HFFc6 (cell line): Measurements from ENCODE around the gene LILRB4. TPM values are rescaled to one million over a fixed set of nuclear protein-coding genes. Genes with fewer than 3 reads are reported as not detected.

Experiments used
- DNase-seq: peaks from one replicate; pipeline ENCODE4 v3.0.0-alpha.2; 2018
- H3K27ac Mint-ChIP-seq: 2 replicates; pipeline ENCODE4 v1.8.0; 2020; ENCODE audit warnings: mild to moderate bottlenecking, mixed read lengths
- H3K27me3 Mint-ChIP-seq: 2 replicates; pipeline ENCODE4 v1.8.0; 2021; ENCODE audit warnings: mild to moderate bottlenecking, moderate library complexity, mixed read lengths; ENCODE audit not compliant: insufficient read depth
- H3K36me3 Mint-ChIP-seq: 2 replicates; pipeline ENCODE4 v1.8.0; 2021; ENCODE audit warnings: low read depth, mixed read lengths
- H3K4me1 Mint-ChIP-seq: 2 replicates; pipeline ENCODE4 v1.8.0; 2020; ENCODE audit warnings: low read depth, mixed read lengths
- H3K4me3 Mint-ChIP-seq: 2 replicates; pipeline ENCODE4 v1.8.0; 2020; ENCODE audit warnings: mild to moderate bottlenecking, moderate library complexity, mixed read lengths
- H3K9me3 Mint-ChIP-seq: 2 replicates; pipeline ENCODE4 v1.8.0; 2020; ENCODE audit warnings: mild to moderate bottlenecking, mixed read lengths
- long read RNA-seq: library from polyadenylated mRNA; unstranded; transcript quantifications from one replicate; pipeline ENCODE4 v2.0.0, GENCODE V29; 2019
- total RNA-seq, 6 experiments: library from RNA; stranded (reverse); fragmentation: NEBNext Ultra II Directional; extraction: Animal tissue kit (Norgen Biotek cat#: 25700); gene quantifications; 2 replicates in 1 of 6; 3 replicates in 5 of 6; pipeline ENCODE4 v1.2.3, GENCODE V29; 2021
- TF ChIP-seq, protein P1 (sequence below): fragments of 200-600 bp; sonication (generic); IDR thresholded peaks from 2 replicates; pipeline ENCODE4 v1.5.0; 2021; ENCODE audit warnings: antibody characterized with exemption, mild to moderate bottlenecking

The LILRB4 gene
- total RNA-seq, result not detected
- long read RNA-seq, result 0 reads

DNA sequence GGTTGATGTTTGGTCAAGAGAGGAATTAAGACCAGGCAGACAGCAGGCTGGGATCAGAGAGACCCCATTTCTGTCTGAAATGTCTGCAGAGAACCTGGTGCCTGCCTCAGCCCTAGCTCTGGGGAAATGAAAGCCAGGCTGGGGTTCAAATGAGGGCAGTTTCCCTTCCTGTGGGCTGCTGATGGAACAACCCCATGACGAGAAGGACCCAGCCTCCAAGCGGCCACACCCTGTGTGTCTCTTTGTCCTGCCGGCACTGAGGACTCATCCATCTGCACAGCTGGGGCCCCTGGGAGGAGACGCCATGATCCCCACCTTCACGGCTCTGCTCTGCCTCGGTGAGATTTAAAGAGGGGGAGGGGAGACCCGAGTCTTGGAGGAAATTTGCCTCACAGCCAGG is at the start of gene LILRB4:
Gene LILRB4 (plus strand): TSS at position 256 of the 400 bp plus-strand sequence. CDS start 49 bp downstream, at position 305.
- DNase-seq, result no peak
- peaks cover 41% of the 10 kb centered on the region for H3K9me3 Mint-ChIP-seq
- no peaks in the 10 kb centered on the region for H3K4me1 Mint-ChIP-seq
- 0 out of 2 replicates have a peak, but pooled peaks cover 1% of the 10 kb centered on the region for H3K27me3 Mint-ChIP-seq
- no peaks in the 10 kb centered on the region for H3K36me3 Mint-ChIP-seq
- TF ChIP-seq, protein P1, sequence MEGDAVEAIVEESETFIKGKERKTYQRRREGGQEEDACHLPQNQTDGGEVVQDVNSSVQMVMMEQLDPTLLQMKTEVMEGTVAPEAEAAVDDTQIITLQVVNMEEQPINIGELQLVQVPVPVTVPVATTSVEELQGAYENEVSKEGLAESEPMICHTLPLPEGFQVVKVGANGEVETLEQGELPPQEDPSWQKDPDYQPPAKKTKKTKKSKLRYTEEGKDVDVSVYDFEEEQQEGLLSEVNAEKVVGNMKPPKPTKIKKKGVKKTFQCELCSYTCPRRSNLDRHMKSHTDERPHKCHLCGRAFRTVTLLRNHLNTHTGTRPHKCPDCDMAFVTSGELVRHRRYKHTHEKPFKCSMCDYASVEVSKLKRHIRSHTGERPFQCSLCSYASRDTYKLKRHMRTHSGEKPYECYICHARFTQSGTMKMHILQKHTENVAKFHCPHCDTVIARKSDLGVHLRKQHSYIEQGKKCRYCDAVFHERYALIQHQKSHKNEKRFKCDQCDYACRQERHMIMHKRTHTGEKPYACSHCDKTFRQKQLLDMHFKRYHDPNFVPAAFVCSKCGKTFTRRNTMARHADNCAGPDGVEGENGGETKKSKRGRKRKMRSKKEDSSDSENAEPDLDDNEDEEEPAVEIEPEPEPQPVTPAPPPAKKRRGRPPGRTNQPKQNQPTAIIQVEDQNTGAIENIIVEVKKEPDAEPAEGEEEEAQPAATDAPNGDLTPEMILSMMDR, result no peak
- no peak within 1 kb of the TSS for H3K4me3 Mint-ChIP-seq
- no peak within 1 kb of the TSS for H3K27ac Mint-ChIP-seq

DNA sequence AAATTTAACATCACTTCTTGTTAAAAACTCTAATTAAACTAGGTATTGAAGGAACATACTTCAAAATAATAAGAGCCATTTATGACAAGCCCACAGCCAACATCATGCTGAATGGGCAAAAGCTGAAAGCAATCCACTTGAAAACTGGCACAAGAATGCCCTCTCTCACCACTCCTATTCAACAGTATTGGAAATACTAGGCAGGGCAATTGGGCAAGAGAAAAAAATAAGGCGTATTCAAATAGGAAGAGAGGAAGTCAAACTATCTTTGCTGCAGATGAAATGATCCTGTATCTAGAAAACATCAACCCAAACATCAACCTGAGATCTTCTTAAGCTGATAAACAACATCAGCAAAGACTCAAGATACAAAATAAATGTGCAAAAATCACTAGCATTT is 48.1 kb upstream of the LILRB4 start:
- no peak overlapping the region for H3K27ac Mint-ChIP-seq
- no peak overlapping the region for H3K4me3 Mint-ChIP-seq
- peaks cover 2% of the 10 kb centered on the region for H3K36me3 Mint-ChIP-seq
- H3K27me3 Mint-ChIP-seq, result no peaks in the 10 kb centered on the region; the same call in 1 of the 2 replicates
- TF ChIP-seq, protein P1, result no peak
- H3K9me3 Mint-ChIP-seq, result peaks cover 60% of the 10 kb centered on the region
- no peaks in the 10 kb centered on the region for H3K4me1 Mint-ChIP-seq
- no peak for DNase-seq

GRCh38 chr19:54616057-54616456 is 46.7 kb upstream of the LILRB4 start:
- Mint-ChIP-seq H3K27me3 (no peaks in the 10 kb centered on the region; the same call in 1 of the 2 replicates), H3K4me3 (no peak overlapping the region)

GRCh38 chr19:54616821-54617560 is 45.8 kb upstream of the LILRB4 start:
- DNase-seq, result no peak
- TF ChIP-seq, protein P1, result no peak
- Mint-ChIP-seq H3K27me3 (no peaks in the 10 kb centered on the region; the same call in 1 of the 2 replicates), H3K9me3 (peaks cover 52% of the 10 kb centered on the region), H3K4me1 (no peaks in the 10 kb centered on the region), H3K4me3 (no peak overlapping the region), H3K36me3 (no peaks in the 10 kb centered on the region), H3K27ac (no peak overlapping the region)

More at GRCh38 chr19:54616057-54616456, 46.7 kb upstream of the LILRB4 start:
- H3K9me3 Mint-ChIP-seq, result peaks cover 54% of the 10 kb centered on the region
- no peak overlapping the region for H3K27ac Mint-ChIP-seq
- TF ChIP-seq, protein P1, result no peak
- H3K36me3 Mint-ChIP-seq, result no peaks in the 10 kb centered on the region
- no peaks in the 10 kb centered on the region for H3K4me1 Mint-ChIP-seq
- DNase-seq, result no peak

DNA sequence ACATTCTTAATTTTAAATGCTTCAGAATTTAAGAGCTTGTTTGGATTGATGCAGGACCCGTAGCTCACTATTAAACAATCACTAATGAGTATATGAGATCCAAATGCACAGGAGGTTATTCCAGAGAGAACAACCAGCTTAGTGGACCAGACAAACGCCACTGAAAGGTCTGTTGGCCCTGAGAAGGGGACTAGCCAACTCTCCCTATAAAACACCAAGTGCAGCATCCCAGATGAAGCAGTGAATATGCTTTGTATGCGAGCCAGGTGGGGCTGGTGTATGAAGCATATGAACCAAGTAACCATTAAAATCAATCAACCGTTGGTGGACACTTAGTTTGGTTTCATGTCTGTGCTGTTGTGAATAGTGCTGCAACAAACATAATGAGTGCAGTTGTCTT is 42.3 kb upstream of the LILRB4 start:
- Mint-ChIP-seq H3K4me3 (no peak overlapping the region), H3K4me1 (no peaks in the 10 kb centered on the region), H3K27ac (no peak overlapping the region), H3K9me3 (peaks cover 51% of the 10 kb centered on the region), H3K27me3 (no peaks in the 10 kb centered on the region; the same call in 1 of the 2 replicates), H3K36me3 (no peaks in the 10 kb centered on the region)
- TF ChIP-seq, protein P1, result no peak
- DNase-seq, result no peak
